Measurements from ENCODE around the gene MPV17L2. TPM values are rescaled to one million over a fixed set of nuclear protein-coding genes. Genes with fewer than 3 reads are reported as not detected.

Gene MPV17L2
- total and polyA plus RNA-seq, 2 of the 4 experiments (the other 2 are of a cell fraction), result 7.2 to 19.5 TPM

- H3K4me2 ChIP-seq (ENCODE audit: low read depth, low read length), result no peak overlapping the region
- no peak overlapping the region for H3K23ac ChIP-seq (ENCODE audit: low read depth, low read length)
- H3K27me3 ChIP-seq (ENCODE audit: control insufficient read depth, insufficient read depth, low read length), result no peaks in the 10 kb centered on the region
- H4K5ac ChIP-seq (ENCODE audit: low read depth, low read length), result no peak overlapping the region
- no peak overlapping the region for H2BK20ac ChIP-seq (ENCODE audit: low read depth, low read length)
- H2BK5ac ChIP-seq (ENCODE audit: low read depth, low read length, poor library complexity, severe bottlenecking), result no peak overlapping the region
- no peak overlapping the region for H2AK9ac ChIP-seq (replicated peaks; ENCODE audit: low read depth, low read length, poor library complexity)
- H3K79me1 ChIP-seq (ENCODE audit: low read depth in 1 of 2, low read length in 2 of 2), result peaks cover 6 to 9% of the 10 kb centered on the region in 2 experiments
- peaks cover 2% of the 10 kb centered on the region for H3K4me1 ChIP-seq (ENCODE audit: control insufficient read depth, insufficient read depth, low read length)
- 92% methylated on average over 6 of the region's 15 CpGs; no CpG with 5 or more reads in 1 of the 2 experiments for WGBS, 2 experiments (ENCODE audit: extremely low coverage in 2 of 2, insufficient read length in 1 of 2)
- H3K18ac ChIP-seq (ENCODE audit: low read depth, low read length), result no peak overlapping the region
- no peak overlapping the region for H3K4me3 ChIP-seq (ENCODE audit: insufficient read depth, low read depth, low read length)
- POLR2A ChIA-PET (ENCODE audit: unreplicated experiment), result no interaction called here
- H2BK15ac ChIP-seq (ENCODE audit: low read depth, low read length), result no peak overlapping the region
- H3K56ac ChIP-seq (ENCODE audit: extremely low read depth, insufficient read depth, low read length), result no peak overlapping the region
- dilution Hi-C loops (cut with HindIII; ENCODE audit: low sequenced_read_pairs, unreplicated experiment) (no loop called here), intact Hi-C loops (cut with micrococcal nuclease) (no loop called here), in situ Hi-C loops (cut with MboI; ENCODE audit: low sequenced_read_pairs) (no loop called here)
- no peak overlapping the region for H2AFZ ChIP-seq (replicated peaks; ENCODE audit: low read length, poor library complexity)
- H4K91ac ChIP-seq (ENCODE audit: insufficient read depth, low read depth, low read length), result no peak overlapping the region
- TF ChIP-seq FOS (IDR thresholded peaks at IDR 0.05; ENCODE audit: low read depth, low read length), result no peak
- no peak for TF ChIP-seq CEBPB (IDR thresholded peaks at IDR 0.05; ENCODE audit: low read depth, low read length)
- no peak for TF ChIP-seq MAFK (IDR thresholded peaks at IDR 0.05; ENCODE audit: low read depth, low read length)
- no peak for TF ChIP-seq CHD1 (IDR thresholded peaks at IDR 0.05; ENCODE audit: low read depth, low read length)
- no peak for TF ChIP-seq RFX5 (IDR thresholded peaks at IDR 0.05; ENCODE audit: low read depth, low read length)
- TF ChIP-seq, protein P1, sequence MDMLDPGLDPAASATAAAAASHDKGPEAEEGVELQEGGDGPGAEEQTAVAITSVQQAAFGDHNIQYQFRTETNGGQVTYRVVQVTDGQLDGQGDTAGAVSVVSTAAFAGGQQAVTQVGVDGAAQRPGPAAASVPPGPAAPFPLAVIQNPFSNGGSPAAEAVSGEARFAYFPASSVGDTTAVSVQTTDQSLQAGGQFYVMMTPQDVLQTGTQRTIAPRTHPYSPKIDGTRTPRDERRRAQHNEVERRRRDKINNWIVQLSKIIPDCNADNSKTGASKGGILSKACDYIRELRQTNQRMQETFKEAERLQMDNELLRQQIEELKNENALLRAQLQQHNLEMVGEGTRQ (IDR thresholded peaks at IDR 0.05; ENCODE audit: low read depth, low read length), result no peak
- TF ChIP-seq RAD21 (IDR thresholded peaks at IDR 0.05; ENCODE audit: low read length), result no peak
- TF ChIP-seq POLR2A (IDR thresholded peaks at IDR 0.05; ENCODE audit: low read depth, low read length), result no peak
- TF ChIP-seq, protein P2, sequence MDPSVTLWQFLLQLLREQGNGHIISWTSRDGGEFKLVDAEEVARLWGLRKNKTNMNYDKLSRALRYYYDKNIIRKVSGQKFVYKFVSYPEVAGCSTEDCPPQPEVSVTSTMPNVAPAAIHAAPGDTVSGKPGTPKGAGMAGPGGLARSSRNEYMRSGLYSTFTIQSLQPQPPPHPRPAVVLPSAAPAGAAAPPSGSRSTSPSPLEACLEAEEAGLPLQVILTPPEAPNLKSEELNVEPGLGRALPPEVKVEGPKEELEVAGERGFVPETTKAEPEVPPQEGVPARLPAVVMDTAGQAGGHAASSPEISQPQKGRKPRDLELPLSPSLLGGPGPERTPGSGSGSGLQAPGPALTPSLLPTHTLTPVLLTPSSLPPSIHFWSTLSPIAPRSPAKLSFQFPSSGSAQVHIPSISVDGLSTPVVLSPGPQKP (IDR thresholded peaks at IDR 0.05; ENCODE audit: borderline replicate concordance, low read depth, low read length), result no peak
- TF ChIP-seq, protein P3, sequence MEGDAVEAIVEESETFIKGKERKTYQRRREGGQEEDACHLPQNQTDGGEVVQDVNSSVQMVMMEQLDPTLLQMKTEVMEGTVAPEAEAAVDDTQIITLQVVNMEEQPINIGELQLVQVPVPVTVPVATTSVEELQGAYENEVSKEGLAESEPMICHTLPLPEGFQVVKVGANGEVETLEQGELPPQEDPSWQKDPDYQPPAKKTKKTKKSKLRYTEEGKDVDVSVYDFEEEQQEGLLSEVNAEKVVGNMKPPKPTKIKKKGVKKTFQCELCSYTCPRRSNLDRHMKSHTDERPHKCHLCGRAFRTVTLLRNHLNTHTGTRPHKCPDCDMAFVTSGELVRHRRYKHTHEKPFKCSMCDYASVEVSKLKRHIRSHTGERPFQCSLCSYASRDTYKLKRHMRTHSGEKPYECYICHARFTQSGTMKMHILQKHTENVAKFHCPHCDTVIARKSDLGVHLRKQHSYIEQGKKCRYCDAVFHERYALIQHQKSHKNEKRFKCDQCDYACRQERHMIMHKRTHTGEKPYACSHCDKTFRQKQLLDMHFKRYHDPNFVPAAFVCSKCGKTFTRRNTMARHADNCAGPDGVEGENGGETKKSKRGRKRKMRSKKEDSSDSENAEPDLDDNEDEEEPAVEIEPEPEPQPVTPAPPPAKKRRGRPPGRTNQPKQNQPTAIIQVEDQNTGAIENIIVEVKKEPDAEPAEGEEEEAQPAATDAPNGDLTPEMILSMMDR (conservative IDR thresholded peaks at IDR 0.05; ENCODE audit: low read depth, low read length), result no peak
- TF ChIP-seq BHLHE40 (IDR thresholded peaks at IDR 0.05; ENCODE audit: low read depth, low read length), result no peak
- TF ChIP-seq SMC3 (IDR thresholded peaks at IDR 0.05; ENCODE audit: low read depth, low read length), result no peak
- no peak for TF ChIP-seq MXI1 (IDR thresholded peaks at IDR 0.05; ENCODE audit: borderline replicate concordance, low read depth, low read length)
- TF ChIP-seq MAZ (IDR thresholded peaks at IDR 0.05; ENCODE audit: borderline replicate concordance, low read depth, low read length), result no peak
- no peak overlapping the region for H3K27ac ChIP-seq (ENCODE audit: insufficient read depth, low read length)
- H3K9me1 ChIP-seq (ENCODE audit: insufficient read depth, low read length), result peaks cover 3% of the 10 kb centered on the region; the same call in 1 of the 2 replicates
- peaks cover 49% of the 10 kb centered on the region for H3K36me3 ChIP-seq (ENCODE audit: control insufficient read depth, insufficient read depth, low read length)
- no TSS peak for BruUV-seq (replicated peaks)
- no peaks in the 10 kb centered on the region for H3K9me3 ChIP-seq (ENCODE audit: control insufficient read depth, insufficient read depth, low read length)
- no peak overlapping the region for H3K9ac ChIP-seq (ENCODE audit: low read depth, low read length)
- H4K8ac ChIP-seq (ENCODE audit: low read depth in 2 of 2, low read length in 2 of 2), result no peak overlapping the region
- H3K4ac ChIP-seq (ENCODE audit: low read depth, low read length), result no peak overlapping the region
- DNase-seq, result no peak
- H3K14ac ChIP-seq (replicated peaks; ENCODE audit: low read depth, low read length), result no peak overlapping the region
- H2BK120ac ChIP-seq (ENCODE audit: low read depth, low read length), result no peak overlapping the region
- H4K20me1 ChIP-seq (ENCODE audit: insufficient read depth, low read length), result no peaks in the 10 kb centered on the region; the same call in 1 of the 2 replicates
- CTCF ChIA-PET, result no interaction called here
- ATAC-seq (ENCODE audit: low read depth), result no peak
- no peak overlapping the region for H2AK5ac ChIP-seq (ENCODE audit: low read depth, low read length)
These were observed 27.0 kb upstream of the MPV17L2 start for GRCh38 chr19:18165794-18166544.

Data from IMR-90 (cell line).